ENCODE measurements around the gene SF3A2.

The SF3A2 gene

GRCh38 chr19:2208975-2209374 lies 27.6 kb upstream of the SF3A2 start:
- no peak for DNase-seq

DNA sequence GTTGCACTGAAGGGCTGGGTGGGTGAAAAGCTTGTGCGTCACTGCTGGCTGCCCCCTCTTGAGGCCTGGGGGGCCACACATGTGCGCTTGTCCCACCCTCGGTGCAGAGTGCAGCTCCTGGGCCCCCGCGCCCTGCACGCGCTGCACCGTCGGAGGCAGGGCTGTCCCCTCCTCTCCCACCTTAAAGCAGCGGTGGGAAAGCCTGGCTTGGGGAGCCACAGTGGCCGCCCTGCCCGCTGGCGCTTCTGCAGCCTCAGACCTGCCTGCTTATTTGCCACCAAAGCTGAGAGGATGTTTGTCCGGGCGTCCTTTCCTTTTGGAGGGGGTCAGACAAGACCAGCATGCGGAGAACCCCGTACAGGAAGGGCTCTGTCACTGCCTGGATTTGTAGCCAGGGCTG lies 27.2 kb upstream of the SF3A2 start:
- DNase-seq: no peak

DNA sequence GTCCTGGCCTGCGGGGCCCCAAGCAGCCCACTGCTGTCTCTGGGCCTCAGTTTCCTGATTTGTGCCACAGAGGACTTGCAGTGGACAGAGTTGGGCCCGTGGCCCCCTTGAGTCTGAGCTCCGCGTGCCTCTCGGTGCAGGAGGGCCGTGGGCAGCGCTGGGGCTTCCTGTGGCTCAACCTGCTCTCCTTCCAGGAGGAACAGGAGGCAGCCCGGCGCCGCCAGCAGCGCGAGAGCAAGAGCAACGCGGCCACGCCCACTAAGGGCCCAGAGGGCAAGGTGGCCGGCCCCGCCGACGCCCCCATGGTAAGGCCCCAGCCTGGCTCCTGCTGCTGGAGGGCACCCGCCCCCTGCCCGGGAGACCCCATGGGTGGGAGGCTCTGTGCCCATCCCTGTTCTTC lies 26.4 kb upstream of the SF3A2 start:
- DNase-seq: no peak

- no peak for DNase-seq
Observed at GRCh38 chr19:2210987-2211740, 25.5 kb upstream of the SF3A2 start.

- no peak for DNase-seq
Observed at GRCh38 chr19:2212861-2213711, 23.5 kb upstream of the SF3A2 start.

DNA sequence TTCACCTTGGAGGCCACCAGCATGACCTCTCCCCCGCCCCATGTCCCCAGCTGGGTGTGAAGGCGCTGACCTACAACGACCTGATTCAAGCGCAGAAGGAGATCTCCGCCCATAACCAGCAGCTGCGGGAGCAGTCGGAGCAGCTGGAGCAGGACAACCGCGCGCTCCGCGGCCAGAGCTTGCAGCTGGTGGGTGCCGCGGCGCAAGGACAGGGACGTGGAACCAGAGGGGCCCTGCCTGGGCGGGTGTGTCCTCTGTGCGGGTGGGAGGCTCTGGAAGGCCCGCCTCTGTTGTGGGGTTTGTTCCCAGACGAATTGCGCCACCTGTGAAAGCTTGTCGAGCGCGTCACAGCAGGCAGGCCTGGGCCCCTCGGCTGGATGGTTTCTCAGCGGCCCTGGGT lies 22.8 kb upstream of the SF3A2 start:
- no peak for DNase-seq

- DNase-seq: no peak
Observed at GRCh38 chr19:2214251-2214650, 22.4 kb upstream of the SF3A2 start.

DNA sequence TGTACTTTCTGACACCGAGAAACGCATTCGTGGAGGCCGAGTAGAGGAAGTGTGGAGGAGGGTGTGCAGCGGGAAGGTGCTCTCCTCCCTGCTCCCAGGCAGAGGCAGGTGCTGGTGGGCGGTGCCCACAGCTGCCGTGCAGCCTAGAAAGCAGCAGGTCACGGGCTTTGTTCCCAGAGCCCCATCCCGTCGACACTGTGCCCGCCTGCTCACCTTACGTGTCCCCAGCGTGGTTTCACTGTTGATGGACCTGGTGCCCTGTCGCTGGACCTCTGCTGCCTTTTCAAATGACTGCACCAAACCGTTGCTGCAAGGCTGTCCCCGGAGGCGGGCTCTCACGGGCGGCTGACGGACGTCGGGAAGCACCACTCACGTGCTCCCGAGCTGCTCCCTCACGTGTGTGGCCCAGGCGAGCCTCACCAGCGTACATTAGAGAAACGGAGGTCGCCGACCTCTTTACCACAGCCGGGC lies 21.3 kb upstream of the SF3A2 start:
- DNase-seq: no peak

GRCh38 chr19:2216361-2217225 lies 20.0 kb upstream of the SF3A2 start:
- DNase-seq: no peak

DNA sequence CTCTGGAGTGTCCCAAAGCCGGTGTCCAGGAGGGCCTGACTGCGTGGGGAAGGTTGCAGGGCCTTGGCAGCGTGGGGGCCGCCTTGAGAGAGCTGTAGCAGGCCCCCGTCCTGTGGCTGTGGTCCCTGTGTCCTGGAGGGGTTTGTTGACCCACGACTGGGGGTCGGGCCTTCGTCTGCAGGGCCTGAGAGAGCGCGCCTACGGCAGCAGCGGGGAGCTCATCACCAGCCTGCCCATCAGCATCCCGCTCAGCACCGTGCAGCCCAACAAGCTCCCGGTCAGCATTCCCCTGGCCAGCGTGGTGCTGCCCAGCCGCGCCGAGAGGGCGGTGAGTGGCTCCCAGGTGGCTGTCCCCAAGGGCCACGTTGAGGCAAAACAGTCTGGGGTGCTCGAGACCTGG lies 19.0 kb upstream of the SF3A2 start:
- DNase-seq: no peak

DNA sequence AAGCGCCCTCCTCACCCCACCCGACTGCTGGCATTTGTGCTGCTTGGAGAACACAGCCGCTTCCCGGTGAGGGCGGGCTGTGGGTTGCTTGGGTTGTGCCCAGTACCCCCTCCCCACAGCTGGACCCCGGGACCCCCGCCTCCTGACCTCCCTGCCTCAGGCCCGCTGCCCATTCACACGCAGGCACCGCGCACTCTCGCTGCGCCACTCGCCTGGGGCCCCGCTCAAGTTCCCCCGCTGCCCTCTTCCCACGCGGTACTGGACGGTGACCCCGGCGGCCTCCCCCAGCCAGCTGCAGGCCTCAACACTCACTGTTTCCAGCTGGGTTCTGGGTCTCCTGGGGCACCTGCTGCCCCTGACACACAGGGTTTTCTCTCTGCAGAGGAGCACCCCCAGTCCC lies 16.9 kb upstream of the SF3A2 start:
- DNase-seq: no peak

GRCh38 chr19:2221250-2221831 lies 15.3 kb upstream of the SF3A2 start:
- no peak for DNase-seq

- no peak for DNase-seq
Observed at GRCh38 chr19:2221918-2222317, 14.7 kb upstream of the SF3A2 start.

DNA sequence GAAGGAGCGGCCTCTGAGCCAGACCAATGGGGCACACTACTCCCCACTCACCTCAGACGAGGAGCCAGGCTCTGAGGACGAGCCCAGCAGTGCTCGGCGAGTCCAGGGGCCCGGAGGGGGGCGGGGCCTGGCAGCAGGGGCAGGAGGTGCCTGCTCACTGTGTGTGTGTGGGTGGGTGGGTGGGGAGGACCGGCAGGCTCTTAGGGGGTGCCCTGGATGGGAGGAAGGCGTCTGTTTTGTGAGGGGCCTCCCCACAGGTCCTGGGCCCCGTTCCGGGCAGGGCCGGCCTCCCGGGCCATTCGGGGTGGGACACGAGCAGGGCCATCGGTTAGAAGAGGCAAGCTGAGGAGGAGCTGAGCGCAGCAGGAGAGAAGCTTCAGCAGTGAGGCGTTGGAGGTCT lies 13.2 kb upstream of the SF3A2 start:
- DNase-seq: no peak

GRCh38 chr19:2223959-2224358 lies 12.7 kb upstream of the SF3A2 start:
- no peak for DNase-seq

- no peak for DNase-seq
Observed at GRCh38 chr19:2224754-2225349, 11.8 kb upstream of the SF3A2 start.

DNA sequence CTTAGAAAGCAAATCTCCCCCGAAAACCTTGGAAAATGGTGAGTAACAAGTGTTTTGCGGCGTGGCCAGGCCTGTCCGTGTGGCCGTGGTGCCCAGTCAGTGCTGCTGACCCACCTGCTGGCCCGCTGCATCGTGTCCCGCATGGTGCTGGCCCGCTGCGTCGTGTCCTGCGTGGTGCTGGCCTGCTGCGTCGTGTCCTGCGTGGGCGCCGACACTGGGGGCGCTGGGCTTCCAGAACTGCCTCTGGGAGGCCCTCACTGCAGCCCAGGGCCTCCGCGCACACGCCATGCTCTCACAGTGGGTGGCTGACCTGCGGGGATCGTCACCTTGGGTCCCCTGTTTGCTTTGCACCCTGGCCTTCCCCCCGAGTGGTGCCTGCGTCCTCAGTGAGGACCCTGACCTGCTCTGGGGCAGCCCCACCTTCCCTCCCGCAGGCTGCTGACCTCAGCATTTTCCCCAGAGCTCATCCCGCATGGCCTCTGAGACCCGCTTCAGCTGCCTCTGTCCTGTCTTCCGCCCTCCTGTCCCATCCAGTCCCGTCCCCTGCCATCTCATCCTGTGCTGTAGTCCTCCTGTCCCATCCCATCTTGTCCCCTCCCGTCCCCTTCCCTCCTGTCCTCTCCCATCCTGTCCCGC lies 11.1 kb upstream of the SF3A2 start:
- no peak for DNase-seq

GRCh38 chr19:2226051-2226839 lies 10.4 kb upstream of the SF3A2 start:
- no peak for DNase-seq

DNA sequence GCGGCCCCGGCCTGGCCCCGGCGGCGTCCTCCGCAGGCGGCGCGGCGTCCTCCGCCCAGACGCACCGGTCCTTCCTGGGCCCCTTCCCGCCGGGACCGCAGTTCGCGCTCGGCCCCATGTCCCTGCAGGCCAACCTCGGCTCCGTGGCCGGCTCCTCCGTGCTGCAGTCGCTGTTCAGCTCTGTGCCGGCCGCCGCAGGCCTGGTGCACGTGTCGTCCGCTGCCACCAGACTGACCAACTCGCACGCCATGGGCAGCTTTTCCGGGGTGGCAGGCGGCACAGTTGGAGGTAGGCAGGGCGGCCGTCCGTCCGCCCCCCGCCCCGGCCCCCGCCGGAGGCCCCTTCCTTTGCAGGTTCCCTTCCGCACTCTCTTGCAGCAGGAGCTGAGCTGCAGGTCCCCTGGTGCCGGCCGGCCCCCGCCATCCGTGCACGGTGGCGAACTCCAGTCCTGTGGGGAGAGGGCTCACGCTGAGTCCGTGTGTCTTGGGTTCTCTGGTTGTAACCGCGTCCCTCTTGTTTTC lies 9.7 kb upstream of the SF3A2 start:
- DNase-seq: no peak

GRCh38 chr19:2227415-2228156 lies 9.0 kb upstream of the SF3A2 start:
- no peak for DNase-seq

Data from activated T-cell treated with anti-CD3 and anti-CD28 coated beads for 4 hours (primary cell).